Right kidney (tissue), 9 donors: ENCODE results near the gene THPO.
A peak's percentile ranks its signal among the peaks of the same experiment; 100 is the strongest.

Experiments used
- DNase-seq: peaks from one replicate; pipeline ENCODE4 v3.0.0-alpha.2; 2016
- long read RNA-seq, 8 donors: transcript quantifications; one replicate each; lab custom pipeline, GENCODE V29; 2026

The THPO gene
- long read RNA-seq, donor 1, partial matches to known transcripts: 7 of 7 reads
- long read RNA-seq, donor 1, other reads (novel, unspliced or antisense): 0 of 7 reads
- long read RNA-seq, donor 2: 0 reads
- long read RNA-seq, donor 3: 0 reads
- long read RNA-seq, donor 4, partial matches to known transcripts: 9 of 9 reads
- long read RNA-seq, donor 4, other reads (novel, unspliced or antisense): 0 of 9 reads
- long read RNA-seq, donor 5, partial matches to known transcripts: 12 of 13 reads
- long read RNA-seq, donor 5, other reads (novel, unspliced or antisense): 0 of 13 reads
- long read RNA-seq, donor 6: 0 reads
- long read RNA-seq, donor 7, partial matches to known transcripts: 0 of 1 reads
- long read RNA-seq, donor 7, other reads (novel, unspliced or antisense): 0 of 1 reads
- long read RNA-seq, donor 8, partial matches to known transcripts: 8 of 8 reads
- long read RNA-seq, donor 8, other reads (novel, unspliced or antisense): 0 of 8 reads

GRCh38 chr3:184377882-184378445 is at the start of gene THPO:
TSS of gene THPO (minus strand) at chr3:184378207. CDS start at chr3:184376259, 1,948 bp downstream.
- peak; percentile 31 for DNase-seq

- no peak for DNase-seq
Observed at GRCh38 chr3:184426691-184427141, 48.7 kb upstream of the THPO start.

- no peak for DNase-seq
Observed at GRCh38 chr3:184423561-184423960, 45.6 kb upstream of the THPO start.

GRCh38 chr3:184419171-184419570 is 41.2 kb upstream of the THPO start:
- DNase-seq: no peak

GRCh38 chr3:184417619-184418327 is 39.8 kb upstream of the THPO start:
- peak; percentile 47 for DNase-seq

GRCh38 chr3:184415203-184415490 is 37.1 kb upstream of the THPO start:
- DNase-seq: no peak

- no peak for DNase-seq
Observed at GRCh38 chr3:184414418-184415202, 36.6 kb upstream of the THPO start.

- no peak for DNase-seq
Observed at GRCh38 chr3:184409946-184410500, 32.0 kb upstream of the THPO start.

- DNase-seq: no peak
Observed at GRCh38 chr3:184409331-184409926, 31.4 kb upstream of the THPO start.

- DNase-seq: no peak
Observed at GRCh38 chr3:184405075-184406030, 27.3 kb upstream of the THPO start.

- no peak for DNase-seq
Observed at GRCh38 chr3:184399410-184399809, 21.4 kb upstream of the THPO start.

- no peak for DNase-seq
Observed at GRCh38 chr3:184395320-184395660, 17.3 kb upstream of the THPO start.

GRCh38 chr3:184391266-184391665 is 13.3 kb upstream of the THPO start:
- DNase-seq: no peak

- no peak for DNase-seq
Observed at GRCh38 chr3:184389935-184390528, 12.0 kb upstream of the THPO start.

GRCh38 chr3:184389384-184389783 is 11.4 kb upstream of the THPO start:
- DNase-seq: no peak

- no peak for DNase-seq
Observed at GRCh38 chr3:184388936-184389230, 10.9 kb upstream of the THPO start.

- no peak for DNase-seq
Observed at GRCh38 chr3:184388164-184388935, 10.3 kb upstream of the THPO start.

- DNase-seq: no peak
Observed at GRCh38 chr3:184387174-184387714, 9.2 kb upstream of the THPO start.

GRCh38 chr3:184386047-184386806 is 8.2 kb upstream of the THPO start:
- no peak for DNase-seq
